ENCODE results near the gene TMEM190. TPM values are rescaled to one million over a fixed set of nuclear protein-coding genes. Genes with fewer than 3 reads are reported as not detected.

TMEM190 gene
- total RNA-seq, 1 experiment from 2014 or later = not detected

GRCh38 chr19:55390461-55390880 is 13.8 kb downstream of the TMEM190 start (continued):
- no peak for TF ChIP-seq ZBTB33 (IDR thresholded peaks at IDR 0.05; ENCODE audit: extremely low read depth, insufficient replicate concordance, low read length)
- no peak for TF ChIP-seq EZH2 (IDR thresholded peaks at IDR 0.05)
- no peak for TF ChIP-seq POLR2AphosphoS5 (IDR thresholded peaks at IDR 0.05; ENCODE audit: low read depth, low read length)
- no peak for TF ChIP-seq ELF1 (IDR thresholded peaks at IDR 0.05; ENCODE audit: borderline replicate concordance, low read depth)

GRCh38 chr19:55391191-55391670 is 14.6 kb downstream of the TMEM190 start:
- H4K20me1 ChIP-seq (ENCODE audit: insufficient read depth) = peaks cover 48% of the 10 kb centered on the region; the same call in 1 of the 2 replicates

More at GRCh38 chr19:55391191-55391670, 14.6 kb downstream of the TMEM190 start:
- Histone ChIP-seq H3K4me1 (ENCODE audit: control insufficient read depth in 1 of 2, insufficient read depth in 2 of 2, low read length in 2 of 2) (peaks cover 12 to 52% of the 10 kb centered on the region in 2 experiments), H3K4me3 (replicated peaks in 1 of 2; ENCODE audit: low read depth in 1 of 2, low read length in 2 of 2) (no peak overlapping the region), H3K4me2 (ENCODE audit: low read length) (no peak overlapping the region), H3K36me3 (ENCODE audit: control insufficient read depth in 1 of 2, insufficient read depth in 2 of 2, low read length in 2 of 2) (peaks cover 18 to 40% of the 10 kb centered on the region in 2 experiments), H3K9me2 (ENCODE audit: insufficient read depth) (no peaks in the 10 kb centered on the region), H3K9ac (ENCODE audit: low read length) (no peak overlapping the region), H3K27me3 (ENCODE audit: insufficient read depth, low read length) (no peaks in the 10 kb centered on the region), H2AFZ (ENCODE audit: low read depth, low read length, poor library complexity, severe bottlenecking) (no peak overlapping the region), H3K79me2 (ENCODE audit: insufficient read depth, low read length) (peaks cover 34% of the 10 kb centered on the region), H3K9me3 (ENCODE audit: control insufficient read depth in 1 of 2, insufficient read depth in 1 of 2, low read depth in 1 of 2, low read length in 2 of 2) (no peaks in the 10 kb centered on the region), H3K27ac (ENCODE audit: low read depth, low read length) (no peak overlapping the region; the same call in 1 of the 2 replicates)
- TF ChIP-seq RAD21 (IDR thresholded peaks at IDR 0.05; ENCODE audit: low read depth) (no peak), SRF (IDR thresholded peaks at IDR 0.05; ENCODE audit: low read depth) (no peak), EZH2phosphoT487 (IDR thresholded peaks at IDR 0.05; ENCODE audit: borderline replicate concordance) (no peak), POLR2AphosphoS5 (IDR thresholded peaks at IDR 0.05; ENCODE audit: low read depth, low read length) (peak; percentile 36), POLR2A (IDR thresholded peaks at IDR 0.05; ENCODE audit: borderline replicate concordance, extremely low read depth, insufficient read depth, insufficient read length) (peak; percentile 23)
- TF ChIP-seq, protein P1, sequence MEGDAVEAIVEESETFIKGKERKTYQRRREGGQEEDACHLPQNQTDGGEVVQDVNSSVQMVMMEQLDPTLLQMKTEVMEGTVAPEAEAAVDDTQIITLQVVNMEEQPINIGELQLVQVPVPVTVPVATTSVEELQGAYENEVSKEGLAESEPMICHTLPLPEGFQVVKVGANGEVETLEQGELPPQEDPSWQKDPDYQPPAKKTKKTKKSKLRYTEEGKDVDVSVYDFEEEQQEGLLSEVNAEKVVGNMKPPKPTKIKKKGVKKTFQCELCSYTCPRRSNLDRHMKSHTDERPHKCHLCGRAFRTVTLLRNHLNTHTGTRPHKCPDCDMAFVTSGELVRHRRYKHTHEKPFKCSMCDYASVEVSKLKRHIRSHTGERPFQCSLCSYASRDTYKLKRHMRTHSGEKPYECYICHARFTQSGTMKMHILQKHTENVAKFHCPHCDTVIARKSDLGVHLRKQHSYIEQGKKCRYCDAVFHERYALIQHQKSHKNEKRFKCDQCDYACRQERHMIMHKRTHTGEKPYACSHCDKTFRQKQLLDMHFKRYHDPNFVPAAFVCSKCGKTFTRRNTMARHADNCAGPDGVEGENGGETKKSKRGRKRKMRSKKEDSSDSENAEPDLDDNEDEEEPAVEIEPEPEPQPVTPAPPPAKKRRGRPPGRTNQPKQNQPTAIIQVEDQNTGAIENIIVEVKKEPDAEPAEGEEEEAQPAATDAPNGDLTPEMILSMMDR (IDR thresholded peaks at IDR 0.05 in 2 of 3, conservative IDR thresholded peaks at IDR 0.05 in 1 of 3; ENCODE audit: borderline replicate concordance in 1 of 3, insufficient read depth in 1 of 3, low read depth in 2 of 3, low read length in 2 of 3) = no peak
- TF ChIP-seq, protein P2, sequence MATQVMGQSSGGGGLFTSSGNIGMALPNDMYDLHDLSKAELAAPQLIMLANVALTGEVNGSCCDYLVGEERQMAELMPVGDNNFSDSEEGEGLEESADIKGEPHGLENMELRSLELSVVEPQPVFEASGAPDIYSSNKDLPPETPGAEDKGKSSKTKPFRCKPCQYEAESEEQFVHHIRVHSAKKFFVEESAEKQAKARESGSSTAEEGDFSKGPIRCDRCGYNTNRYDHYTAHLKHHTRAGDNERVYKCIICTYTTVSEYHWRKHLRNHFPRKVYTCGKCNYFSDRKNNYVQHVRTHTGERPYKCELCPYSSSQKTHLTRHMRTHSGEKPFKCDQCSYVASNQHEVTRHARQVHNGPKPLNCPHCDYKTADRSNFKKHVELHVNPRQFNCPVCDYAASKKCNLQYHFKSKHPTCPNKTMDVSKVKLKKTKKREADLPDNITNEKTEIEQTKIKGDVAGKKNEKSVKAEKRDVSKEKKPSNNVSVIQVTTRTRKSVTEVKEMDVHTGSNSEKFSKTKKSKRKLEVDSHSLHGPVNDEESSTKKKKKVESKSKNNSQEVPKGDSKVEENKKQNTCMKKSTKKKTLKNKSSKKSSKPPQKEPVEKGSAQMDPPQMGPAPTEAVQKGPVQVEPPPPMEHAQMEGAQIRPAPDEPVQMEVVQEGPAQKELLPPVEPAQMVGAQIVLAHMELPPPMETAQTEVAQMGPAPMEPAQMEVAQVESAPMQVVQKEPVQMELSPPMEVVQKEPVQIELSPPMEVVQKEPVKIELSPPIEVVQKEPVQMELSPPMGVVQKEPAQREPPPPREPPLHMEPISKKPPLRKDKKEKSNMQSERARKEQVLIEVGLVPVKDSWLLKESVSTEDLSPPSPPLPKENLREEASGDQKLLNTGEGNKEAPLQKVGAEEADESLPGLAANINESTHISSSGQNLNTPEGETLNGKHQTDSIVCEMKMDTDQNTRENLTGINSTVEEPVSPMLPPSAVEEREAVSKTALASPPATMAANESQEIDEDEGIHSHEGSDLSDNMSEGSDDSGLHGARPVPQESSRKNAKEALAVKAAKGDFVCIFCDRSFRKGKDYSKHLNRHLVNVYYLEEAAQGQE (IDR thresholded peaks at IDR 0.05; ENCODE audit: low read depth) = no peak
- ChIA-PET CTCF (interaction anchor here (1.6 kb wide), 1 partner anchor 90 kb away, joined by 3 read pairs; no protein-coding TSS in a partner anchor), RAD21 (ENCODE audit: low non-redundant PET in 1 of 2, low total read pairs in 2 of 2, uncharacterized antibody in 2 of 2, unreplicated experiment in 2 of 2) (no interaction called here), POLR2A (interaction anchor here (1.0 to 2.5 kb wide), 5 partner anchors 8 to 244 kb away, joined by 3 to 15 read pairs (median 4); no protein-coding TSS in a partner anchor)
- BruUV-seq (replicated peaks) = no TSS peak
- DNase-seq (ENCODE audit: low read depth, low spot score) (no peak), ATAC-seq (peak; percentile 11; the same call in 1 of the 2 replicates)
- intact Hi-C loops (cut with micrococcal nuclease) = no loop called here
